ENCODE measurements around the gene ATP5MK. TPM values are rescaled to one million over a fixed set of nuclear protein-coding genes. Genes with fewer than 3 reads are reported as not detected.
"Not testable (repeated sequence)": the region's sequence is repeated elsewhere in the genome, so short reads cannot be mapped to it uniquely, and the experiment has no call there.

The ATP5MK gene
- total RNA-seq, 1 experiment from 2014 or later = 307 TPM

DNA sequence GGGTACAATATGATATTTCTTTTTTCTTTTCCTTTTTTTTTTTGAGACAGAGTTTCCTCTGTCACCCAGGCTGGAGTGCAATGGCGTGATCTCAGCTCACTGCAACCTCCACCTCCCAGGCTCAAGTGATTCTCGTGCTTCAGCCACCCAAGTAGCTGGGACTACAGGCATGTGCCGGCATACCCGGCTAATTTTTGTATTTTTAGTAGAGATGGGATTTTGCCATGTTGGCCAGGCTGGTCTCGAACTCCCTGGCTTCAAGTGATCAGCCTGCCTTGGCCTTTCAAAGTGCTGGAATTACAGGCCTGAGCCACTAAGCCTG is 20.8 kb upstream of the ATP5MK start:
- H3K4me1 Mint-ChIP-seq; DNase-seq (ENCODE audit: low spot score); H3K27ac Mint-ChIP-seq; H3K27me3 Mint-ChIP-seq (ENCODE audit: low read depth); POLR2A ChIA-PET; H3K9me3 Mint-ChIP-seq; ATAC-seq; H3K4me3 Mint-ChIP-seq: not testable (repeated sequence)
- H3K36me3 Mint-ChIP-seq = peaks cover 89% of the 10 kb centered on the region
- CTCF ChIA-PET = interaction anchor here (1.2 to 2.6 kb wide), 6 partner anchors 12 to 69 kb away, joined by 3 to 15 read pairs (median 4); no protein-coding TSS in a partner anchor

DNA sequence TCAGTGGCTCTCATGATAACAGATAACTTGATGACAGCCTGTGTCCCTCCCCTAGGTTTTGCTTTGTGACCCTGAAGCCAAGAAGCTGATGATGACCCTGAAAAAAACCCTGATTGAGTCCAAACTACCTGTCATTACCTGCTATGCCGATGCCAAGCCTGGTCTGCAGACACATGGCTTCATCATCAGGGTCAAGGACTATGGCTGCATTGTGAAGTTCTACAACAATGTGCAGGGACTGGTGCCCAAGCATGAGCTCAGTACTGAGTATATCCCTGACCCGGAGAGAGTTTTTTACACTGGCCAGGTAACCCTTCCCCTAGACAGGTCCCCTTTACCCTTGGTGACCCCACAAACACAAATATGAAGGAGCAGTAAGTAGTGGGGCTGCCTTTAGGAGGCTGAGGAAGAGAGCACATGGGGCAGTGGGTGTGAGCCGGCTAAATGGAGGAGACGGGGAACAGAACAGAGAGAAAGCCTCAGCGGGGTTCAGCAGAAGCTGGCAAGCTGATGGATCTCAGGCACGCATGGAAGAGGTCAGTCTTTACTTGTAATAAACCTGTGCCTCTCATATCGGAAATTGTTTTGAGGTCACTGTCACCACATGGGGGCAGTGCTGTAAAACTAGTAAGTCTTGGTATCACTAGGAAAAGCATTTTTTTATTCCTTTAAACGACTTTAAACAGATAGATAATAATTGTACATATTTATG is 20.3 kb upstream of the ATP5MK start:
- Mint-ChIP-seq H3K27me3 (ENCODE audit: low read depth) (no peaks in the 10 kb centered on the region), H3K4me1 (no peaks in the 10 kb centered on the region), H3K27ac (no peak overlapping the region), H3K4me3 (no peak overlapping the region), H3K36me3 (peaks cover 89% of the 10 kb centered on the region), H3K9me3 (no peaks in the 10 kb centered on the region)
- ChIA-PET CTCF (interaction anchor here (0.7 to 2.6 kb wide), 10 partner anchors 11 to 150 kb away, joined by 3 to 15 read pairs (median 4); partner anchors contain the start of gene CALHM2), POLR2A (no interaction called here)
- ATAC-seq (peak; percentile 53), DNase-seq (ENCODE audit: low spot score) (peak; percentile 41)
- TF ChIP-seq JUN (CRISPR knock-in tag; IDR thresholded peaks at IDR 0.05) (no peak), NFE2L1 (CRISPR knock-in tag; IDR thresholded peaks at IDR 0.05) (no peak), TP53 (CRISPR knock-in tag; IDR thresholded peaks at IDR 0.05) (no peak), KAT7 (CRISPR knock-in tag; IDR thresholded peaks at IDR 0.05; ENCODE audit: borderline replicate concordance) (no peak), OVOL2 (CRISPR knock-in tag; IDR thresholded peaks at IDR 0.05; ENCODE audit: borderline replicate concordance) (no peak), ESRRA (CRISPR knock-in tag; IDR thresholded peaks at IDR 0.05; ENCODE audit: borderline replicate concordance) (no peak), ZBTB21 (CRISPR knock-in tag; IDR thresholded peaks at IDR 0.05; ENCODE audit: borderline replicate concordance) (no peak), NR3C1 (CRISPR knock-in tag; conservative IDR thresholded peaks at IDR 0.05; ENCODE audit: low read depth) (no peak), SP1 (CRISPR knock-in tag; conservative IDR thresholded peaks at IDR 0.05) (no peak), NR2C2 (CRISPR knock-in tag; IDR thresholded peaks at IDR 0.05) (no peak)
- TF ChIP-seq, protein P1, sequence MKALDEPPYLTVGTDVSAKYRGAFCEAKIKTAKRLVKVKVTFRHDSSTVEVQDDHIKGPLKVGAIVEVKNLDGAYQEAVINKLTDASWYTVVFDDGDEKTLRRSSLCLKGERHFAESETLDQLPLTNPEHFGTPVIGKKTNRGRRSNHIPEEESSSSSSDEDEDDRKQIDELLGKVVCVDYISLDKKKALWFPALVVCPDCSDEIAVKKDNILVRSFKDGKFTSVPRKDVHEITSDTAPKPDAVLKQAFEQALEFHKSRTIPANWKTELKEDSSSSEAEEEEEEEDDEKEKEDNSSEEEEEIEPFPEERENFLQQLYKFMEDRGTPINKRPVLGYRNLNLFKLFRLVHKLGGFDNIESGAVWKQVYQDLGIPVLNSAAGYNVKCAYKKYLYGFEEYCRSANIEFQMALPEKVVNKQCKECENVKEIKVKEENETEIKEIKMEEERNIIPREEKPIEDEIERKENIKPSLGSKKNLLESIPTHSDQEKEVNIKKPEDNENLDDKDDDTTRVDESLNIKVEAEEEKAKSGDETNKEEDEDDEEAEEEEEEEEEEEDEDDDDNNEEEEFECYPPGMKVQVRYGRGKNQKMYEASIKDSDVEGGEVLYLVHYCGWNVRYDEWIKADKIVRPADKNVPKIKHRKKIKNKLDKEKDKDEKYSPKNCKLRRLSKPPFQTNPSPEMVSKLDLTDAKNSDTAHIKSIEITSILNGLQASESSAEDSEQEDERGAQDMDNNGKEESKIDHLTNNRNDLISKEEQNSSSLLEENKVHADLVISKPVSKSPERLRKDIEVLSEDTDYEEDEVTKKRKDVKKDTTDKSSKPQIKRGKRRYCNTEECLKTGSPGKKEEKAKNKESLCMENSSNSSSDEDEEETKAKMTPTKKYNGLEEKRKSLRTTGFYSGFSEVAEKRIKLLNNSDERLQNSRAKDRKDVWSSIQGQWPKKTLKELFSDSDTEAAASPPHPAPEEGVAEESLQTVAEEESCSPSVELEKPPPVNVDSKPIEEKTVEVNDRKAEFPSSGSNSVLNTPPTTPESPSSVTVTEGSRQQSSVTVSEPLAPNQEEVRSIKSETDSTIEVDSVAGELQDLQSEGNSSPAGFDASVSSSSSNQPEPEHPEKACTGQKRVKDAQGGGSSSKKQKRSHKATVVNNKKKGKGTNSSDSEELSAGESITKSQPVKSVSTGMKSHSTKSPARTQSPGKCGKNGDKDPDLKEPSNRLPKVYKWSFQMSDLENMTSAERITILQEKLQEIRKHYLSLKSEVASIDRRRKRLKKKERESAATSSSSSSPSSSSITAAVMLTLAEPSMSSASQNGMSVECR (CRISPR knock-in tag; IDR thresholded peaks at IDR 0.05; ENCODE audit: borderline replicate concordance) = no peak
- TF ChIP-seq, protein P2, sequence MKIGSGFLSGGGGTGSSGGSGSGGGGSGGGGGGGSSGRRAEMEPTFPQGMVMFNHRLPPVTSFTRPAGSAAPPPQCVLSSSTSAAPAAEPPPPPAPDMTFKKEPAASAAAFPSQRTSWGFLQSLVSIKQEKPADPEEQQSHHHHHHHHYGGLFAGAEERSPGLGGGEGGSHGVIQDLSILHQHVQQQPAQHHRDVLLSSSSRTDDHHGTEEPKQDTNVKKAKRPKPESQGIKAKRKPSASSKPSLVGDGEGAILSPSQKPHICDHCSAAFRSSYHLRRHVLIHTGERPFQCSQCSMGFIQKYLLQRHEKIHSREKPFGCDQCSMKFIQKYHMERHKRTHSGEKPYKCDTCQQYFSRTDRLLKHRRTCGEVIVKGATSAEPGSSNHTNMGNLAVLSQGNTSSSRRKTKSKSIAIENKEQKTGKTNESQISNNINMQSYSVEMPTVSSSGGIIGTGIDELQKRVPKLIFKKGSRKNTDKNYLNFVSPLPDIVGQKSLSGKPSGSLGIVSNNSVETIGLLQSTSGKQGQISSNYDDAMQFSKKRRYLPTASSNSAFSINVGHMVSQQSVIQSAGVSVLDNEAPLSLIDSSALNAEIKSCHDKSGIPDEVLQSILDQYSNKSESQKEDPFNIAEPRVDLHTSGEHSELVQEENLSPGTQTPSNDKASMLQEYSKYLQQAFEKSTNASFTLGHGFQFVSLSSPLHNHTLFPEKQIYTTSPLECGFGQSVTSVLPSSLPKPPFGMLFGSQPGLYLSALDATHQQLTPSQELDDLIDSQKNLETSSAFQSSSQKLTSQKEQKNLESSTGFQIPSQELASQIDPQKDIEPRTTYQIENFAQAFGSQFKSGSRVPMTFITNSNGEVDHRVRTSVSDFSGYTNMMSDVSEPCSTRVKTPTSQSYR (CRISPR knock-in tag; IDR thresholded peaks at IDR 0.05) = no peak
- TF ChIP-seq, protein P3, sequence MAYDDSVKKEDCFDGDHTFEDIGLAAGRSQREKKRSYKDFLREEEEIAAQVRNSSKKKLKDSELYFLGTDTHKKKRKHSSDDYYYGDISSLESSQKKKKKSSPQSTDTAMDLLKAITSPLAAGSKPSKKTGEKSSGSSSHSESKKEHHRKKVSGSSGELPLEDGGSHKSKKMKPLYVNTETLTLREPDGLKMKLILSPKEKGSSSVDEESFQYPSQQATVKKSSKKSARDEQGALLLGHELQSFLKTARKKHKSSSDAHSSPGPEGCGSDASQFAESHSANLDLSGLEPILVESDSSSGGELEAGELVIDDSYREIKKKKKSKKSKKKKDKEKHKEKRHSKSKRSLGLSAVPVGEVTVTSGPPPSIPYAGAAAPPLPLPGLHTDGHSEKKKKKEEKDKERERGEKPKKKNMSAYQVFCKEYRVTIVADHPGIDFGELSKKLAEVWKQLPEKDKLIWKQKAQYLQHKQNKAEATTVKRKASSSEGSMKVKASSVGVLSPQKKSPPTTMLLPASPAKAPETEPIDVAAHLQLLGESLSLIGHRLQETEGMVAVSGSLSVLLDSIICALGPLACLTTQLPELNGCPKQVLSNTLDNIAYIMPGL (CRISPR knock-in tag; IDR thresholded peaks at IDR 0.05) = no peak
- TF ChIP-seq, protein P4, sequence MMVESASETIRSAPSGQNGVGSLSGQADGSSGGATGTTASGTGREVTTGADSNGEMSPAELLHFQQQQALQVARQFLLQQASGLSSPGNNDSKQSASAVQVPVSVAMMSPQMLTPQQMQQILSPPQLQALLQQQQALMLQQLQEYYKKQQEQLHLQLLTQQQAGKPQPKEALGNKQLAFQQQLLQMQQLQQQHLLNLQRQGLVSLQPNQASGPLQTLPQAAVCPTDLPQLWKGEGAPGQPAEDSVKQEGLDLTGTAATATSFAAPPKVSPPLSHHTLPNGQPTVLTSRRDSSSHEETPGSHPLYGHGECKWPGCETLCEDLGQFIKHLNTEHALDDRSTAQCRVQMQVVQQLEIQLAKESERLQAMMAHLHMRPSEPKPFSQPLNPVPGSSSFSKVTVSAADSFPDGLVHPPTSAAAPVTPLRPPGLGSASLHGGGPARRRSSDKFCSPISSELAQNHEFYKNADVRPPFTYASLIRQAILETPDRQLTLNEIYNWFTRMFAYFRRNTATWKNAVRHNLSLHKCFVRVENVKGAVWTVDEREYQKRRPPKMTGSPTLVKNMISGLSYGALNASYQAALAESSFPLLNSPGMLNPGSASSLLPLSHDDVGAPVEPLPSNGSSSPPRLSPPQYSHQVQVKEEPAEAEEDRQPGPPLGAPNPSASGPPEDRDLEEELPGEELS (CRISPR knock-in tag; IDR thresholded peaks at IDR 0.05) = no peak
- TF ChIP-seq, protein P5, sequence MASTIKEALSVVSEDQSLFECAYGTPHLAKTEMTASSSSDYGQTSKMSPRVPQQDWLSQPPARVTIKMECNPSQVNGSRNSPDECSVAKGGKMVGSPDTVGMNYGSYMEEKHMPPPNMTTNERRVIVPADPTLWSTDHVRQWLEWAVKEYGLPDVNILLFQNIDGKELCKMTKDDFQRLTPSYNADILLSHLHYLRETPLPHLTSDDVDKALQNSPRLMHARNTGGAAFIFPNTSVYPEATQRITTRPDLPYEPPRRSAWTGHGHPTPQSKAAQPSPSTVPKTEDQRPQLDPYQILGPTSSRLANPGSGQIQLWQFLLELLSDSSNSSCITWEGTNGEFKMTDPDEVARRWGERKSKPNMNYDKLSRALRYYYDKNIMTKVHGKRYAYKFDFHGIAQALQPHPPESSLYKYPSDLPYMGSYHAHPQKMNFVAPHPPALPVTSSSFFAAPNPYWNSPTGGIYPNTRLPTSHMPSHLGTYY (CRISPR knock-in tag; IDR thresholded peaks at IDR 0.05) = no peak
- TF ChIP-seq, protein P6, sequence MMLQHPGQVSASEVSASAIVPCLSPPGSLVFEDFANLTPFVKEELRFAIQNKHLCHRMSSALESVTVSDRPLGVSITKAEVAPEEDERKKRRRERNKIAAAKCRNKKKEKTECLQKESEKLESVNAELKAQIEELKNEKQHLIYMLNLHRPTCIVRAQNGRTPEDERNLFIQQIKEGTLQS (CRISPR knock-in tag; conservative IDR thresholded peaks at IDR 0.05) = no peak
